Measurements from ENCODE around the gene RTN4IP1. TPM values are rescaled to one million over a fixed set of nuclear protein-coding genes. Genes with fewer than 3 reads are reported as not detected.

RTN4IP1 gene
- total and polyA plus RNA-seq, 11 donors: 6.9 to 23.3 (median 13.6) TPM

- no peak overlapping the region for H3K4me3 ChIP-seq
- 74 to 87% (median 84%) methylated on average over 3 of the region's 3 CpGs for WGBS, 4 donors
- TF ChIP-seq CTCF (IDR thresholded peaks at IDR 0.05) (no peak), POLR2A (IDR thresholded peaks at IDR 0.05) (no peak)
- DNase-seq: no peak
- no peaks in the 10 kb centered on the region for H3K4me1 ChIP-seq
- no peak overlapping the region for H3K27ac ChIP-seq
- intact Hi-C loops (cut with DNase I): loop anchor here in 1 of 10 donors (10.0 kb wide), 1 partner anchor 356 kb away; the partner anchor contains the start of gene CD24
- no peaks in the 10 kb centered on the region for H3K27me3 ChIP-seq
- H3K9me3 ChIP-seq: no peaks in the 10 kb centered on the region
- ATAC-seq: no peak
- H3K36me3 ChIP-seq: peaks cover 0 to 60% (median 20%) of the 10 kb centered on the region in 9 donors
These were observed 11.0 kb downstream of the RTN4IP1 start for GRCh38 chr6:106618324-106618723.

GRCh38 chr6:106617857-106618256, 11.4 kb downstream of the RTN4IP1 start:
- no peak overlapping the region for H3K4me3 ChIP-seq
- intact Hi-C loops (cut with DNase I): loop anchor here in 1 of 10 donors (10.0 kb wide), 1 partner anchor 357 kb away; the partner anchor contains the start of gene CD24
- no peaks in the 10 kb centered on the region for H3K9me3 ChIP-seq
- ATAC-seq (no peak), DNase-seq (no peak)
- H3K27ac ChIP-seq: no peak overlapping the region
- H3K27me3 ChIP-seq: no peaks in the 10 kb centered on the region
- no peak for TF ChIP-seq CTCF (IDR thresholded peaks at IDR 0.05)
- TF ChIP-seq POLR2A (IDR thresholded peaks at IDR 0.05): no peak
- peaks cover 0 to 65% (median 20%) of the 10 kb centered on the region in 9 donors for H3K36me3 ChIP-seq
- WGBS, 4 donors: 91 to 97% (median 92%) methylated on average over 1 of the region's 1 CpG
- H3K4me1 ChIP-seq: no peaks in the 10 kb centered on the region

- DNase-seq: no peak
- H3K4me3 ChIP-seq: no peak overlapping the region
- no peaks in the 10 kb centered on the region for H3K4me1 ChIP-seq
- no peak for TF ChIP-seq CTCF (IDR thresholded peaks at IDR 0.05)
- no peak for TF ChIP-seq POLR2A (IDR thresholded peaks at IDR 0.05)
- no peaks in the 10 kb centered on the region for H3K9me3 ChIP-seq
- ATAC-seq: no peak
- no peaks in the 10 kb centered on the region for H3K27me3 ChIP-seq
- peaks cover 0 to 66% (median 19%) of the 10 kb centered on the region in 9 donors for H3K36me3 ChIP-seq
- intact Hi-C loops (cut with DNase I): loop anchor here in 1 of 10 donors (10.0 kb wide), 1 partner anchor 357 kb away; the partner anchor contains the start of gene CD24
- no peak overlapping the region for H3K27ac ChIP-seq
These were observed 12.0 kb downstream of the RTN4IP1 start for GRCh38 chr6:106617302-106617701.

- Histone ChIP-seq H3K4me3 (no peak overlapping the region), H3K27me3 (no peaks in the 10 kb centered on the region), H3K36me3 (peaks cover 0 to 70% (median 19%) of the 10 kb centered on the region in 9 donors), H3K9me3 (no peaks in the 10 kb centered on the region), H3K4me1 (no peaks in the 10 kb centered on the region), H3K27ac (no peak overlapping the region)
- 76 to 87% (median 80%) methylated on average over 3 of the region's 3 CpGs for WGBS, 4 donors
- DNase-seq (no peak), ATAC-seq (no peak)
- intact Hi-C loops (cut with DNase I): loop anchor here in 1 of 10 donors (10.0 kb wide), 1 partner anchor 360 kb away; the partner anchor contains the start of gene CD24
- TF ChIP-seq CTCF (IDR thresholded peaks at IDR 0.05) (no peak), POLR2A (IDR thresholded peaks at IDR 0.05) (no peak)
These were observed 14.6 kb downstream of the RTN4IP1 start for GRCh38 chr6:106614592-106615257.
